ENCODE measurements around the gene SLC5A10.
"Not testable (repeated sequence)": the region's sequence is repeated elsewhere in the genome, so short reads cannot be mapped to it uniquely, and the experiment has no call there.

SLC5A10 gene

GRCh38 chr17:19047510-19047909 lies 95.5 kb downstream of the SLC5A10 start:
- DNase-seq = not testable (repeated sequence)

- not testable (repeated sequence) for DNase-seq
Observed at GRCh38 chr17:19048826-19049225, 96.9 kb downstream of the SLC5A10 start.

- not testable (repeated sequence) for DNase-seq
Observed at GRCh38 chr17:19055447-19055846, 103.5 kb downstream of the SLC5A10 start.

- DNase-seq = not testable (repeated sequence)
Observed at GRCh38 chr17:19062009-19062717, 110.2 kb downstream of the SLC5A10 start.

GRCh38 chr17:19062718-19063325 lies 110.9 kb downstream of the SLC5A10 start:
- not testable (repeated sequence) for DNase-seq

GRCh38 chr17:19063326-19063956 lies 111.5 kb downstream of the SLC5A10 start:
- not testable (repeated sequence) for DNase-seq

GRCh38 chr17:19064378-19064777 lies 112.4 kb downstream of the SLC5A10 start:
- DNase-seq = peak; percentile 27

- not testable (repeated sequence) for DNase-seq
Observed at GRCh38 chr17:19070318-19071168, 118.6 kb downstream of the SLC5A10 start.

Measured in fibroblast of skin of abdomen (primary cell).